NT2/D1 (cell line): ENCODE data around the gene GSTO1.

Experiments
- DNase-seq: peaks from one replicate; pipeline ENCODE4 v3.0.0-alpha.2; 2011; ENCODE audit warnings: low read depth, low spot score
- H3K27me3 ChIP-seq: 2 replicates; pipeline ENCODE4 v1.6.0; 2011; ENCODE audit warnings: mild to moderate bottlenecking; ENCODE audit not compliant: insufficient read length, insufficient read depth
- H3K36me3 ChIP-seq: 2 replicates; pipeline ENCODE4 v1.6.1; 2011; ENCODE audit warnings: mild to moderate bottlenecking, low read length, mixed read lengths; ENCODE audit not compliant: insufficient read depth, insufficient read length
- H3K4me1 ChIP-seq: 2 replicates; pipeline ENCODE4 v1.5.1; 2011; ENCODE audit not compliant: insufficient read depth, insufficient read length
- H3K4me3 ChIP-seq: 2 replicates; pipeline ENCODE4 v1.5.1; 2011; ENCODE audit warnings: low read depth; ENCODE audit not compliant: insufficient read length
- H3K9ac ChIP-seq: 2 replicates; pipeline ENCODE4 v1.6.0; 2011; ENCODE audit warnings: low read depth; ENCODE audit not compliant: insufficient read length
- H3K9me3 ChIP-seq: 2 replicates; pipeline ENCODE4 v1.5.1; 2011; ENCODE audit warnings: mild to moderate bottlenecking, low read length; ENCODE audit not compliant: insufficient read depth
- YY1 ChIP-seq: IDR thresholded peaks from 2 replicates; pipeline ENCODE4 v1.6.1; 2011; ENCODE audit not compliant: insufficient read length, insufficient read depth

GSTO1 gene

DNA sequence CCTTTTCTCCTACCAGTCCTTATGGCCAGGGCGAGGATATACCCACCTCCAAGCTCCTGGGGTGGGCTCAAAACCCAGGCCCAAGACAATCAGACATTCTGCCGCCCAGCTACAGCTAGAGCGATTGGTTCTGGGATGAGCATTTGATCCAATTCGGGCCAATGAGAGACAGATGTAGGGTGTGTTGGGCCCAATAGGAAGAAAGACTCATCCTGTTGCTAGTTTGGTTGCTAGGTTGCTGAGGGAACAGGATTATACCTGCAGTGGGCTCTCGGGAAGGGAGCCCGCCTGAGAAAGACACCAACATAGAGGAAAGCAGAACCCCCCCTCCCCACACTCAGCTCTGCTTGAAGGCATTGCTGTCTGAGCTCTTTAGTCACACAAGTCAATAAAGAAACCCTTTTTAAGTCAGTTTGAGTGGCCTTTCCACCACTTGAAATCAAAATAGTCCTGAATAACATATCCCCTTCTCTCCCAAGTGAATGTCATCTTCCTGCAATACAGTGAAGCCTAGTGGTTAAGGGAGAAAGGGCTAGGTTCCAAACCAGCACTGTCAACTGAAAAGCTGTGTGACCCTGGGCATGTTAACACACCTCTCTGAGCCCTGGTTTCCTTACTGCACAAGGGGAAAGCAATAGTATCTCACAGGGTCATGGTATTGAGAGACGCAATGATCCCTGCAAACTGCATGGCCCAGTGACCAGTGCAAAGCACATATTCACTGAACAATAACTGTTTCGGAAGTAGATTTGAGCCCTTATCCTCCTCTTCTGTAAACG is 61.8 kb downstream of the GSTO1 start:
- H3K4me3 ChIP-seq: no peak overlapping the region
- DNase-seq: no peak
- no peaks in the 10 kb centered on the region for H3K27me3 ChIP-seq
- no peaks in the 10 kb centered on the region for H3K9me3 ChIP-seq
- H3K4me1 ChIP-seq: peaks cover 5% of the 10 kb centered on the region
- peaks cover 46% of the 10 kb centered on the region for H3K36me3 ChIP-seq
- TF ChIP-seq YY1: no peak
- H3K9ac ChIP-seq: no peak overlapping the region
